Stimulated activated CD4-positive, alpha-beta T cell treated with anti-CD3 and anti-CD28 coated beads, Interleukin-4, amount 100 ng/mL, for 1 hour (primary cell): ENCODE data around the gene TOR2A.
A peak's percentile ranks its signal among the peaks of the same experiment; 100 is the strongest.

ENCODE experiments used
- DNase-seq: peaks from one replicate; pipeline ENCODE4 v3.0.0-alpha.2; 2020

The TOR2A gene

DNA sequence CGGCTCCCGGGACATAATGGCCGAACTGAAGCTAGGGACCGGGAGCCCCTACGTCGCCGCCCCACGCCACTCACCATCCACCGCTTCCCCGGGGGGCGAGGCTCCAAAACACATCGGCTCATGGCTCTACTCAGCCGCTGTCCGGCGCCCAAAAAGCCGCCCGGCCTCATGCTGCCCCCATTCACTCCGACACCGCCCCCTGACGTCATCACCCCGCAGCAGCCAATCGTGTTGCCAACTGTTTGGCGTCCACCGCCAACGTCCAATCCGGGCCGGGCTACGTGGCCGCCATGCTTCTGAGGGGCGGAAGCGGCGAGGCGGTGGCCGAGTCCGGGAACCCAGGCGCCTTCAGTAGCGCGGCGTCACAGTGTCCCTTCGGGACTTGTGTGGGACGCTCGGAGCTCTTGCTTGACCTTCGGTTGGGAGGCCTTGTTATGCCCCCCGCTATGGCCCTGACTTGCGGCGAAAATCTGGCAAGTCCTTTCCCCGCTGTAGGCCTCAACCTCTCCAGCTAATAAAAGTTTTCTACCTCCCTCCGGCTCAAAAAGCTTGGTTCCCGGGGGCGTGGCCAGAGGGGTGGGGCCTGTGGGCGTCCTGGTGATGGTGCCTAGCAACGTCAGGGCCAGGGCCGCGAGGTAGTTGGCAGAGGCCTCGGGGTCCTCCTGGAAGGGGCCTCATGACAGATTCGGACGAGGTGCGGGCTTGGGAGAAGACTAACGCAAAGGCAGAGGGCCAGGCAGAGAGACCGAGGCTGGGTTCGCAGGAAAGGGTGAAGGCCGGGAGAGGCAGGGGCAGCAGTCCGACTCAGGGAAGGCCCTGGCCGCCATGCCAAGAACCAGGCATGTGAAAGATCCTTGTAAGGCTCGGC, 19.4 kb downstream of the TOR2A start, which contains the start of the genes PTRH1 and TTC16:
Gene PTRH1 (minus strand): TSS at position 194 of the 868 bp plus-strand sequence. CDS start 24 bp downstream, at position 170.
Gene TTC16 (plus strand): TSS at position 610 of the 868 bp plus-strand sequence. CDS start 67 bp downstream, at position 677.
- peak; percentile 98 for DNase-seq

GRCh38 chr9:127714951-127715469, 20.1 kb downstream of the TOR2A start:
- peak; percentile 13 for DNase-seq

- no peak for DNase-seq
Measured at GRCh38 chr9:127714020-127714750, 20.9 kb downstream of the TOR2A start.

GRCh38 chr9:127712867-127713266, 22.2 kb downstream of the TOR2A start:
- no peak for DNase-seq

GRCh38 chr9:127712371-127712770, 22.7 kb downstream of the TOR2A start:
- no peak for DNase-seq

GRCh38 chr9:127711831-127712274, 23.2 kb downstream of the TOR2A start:
- DNase-seq: no peak

DNA sequence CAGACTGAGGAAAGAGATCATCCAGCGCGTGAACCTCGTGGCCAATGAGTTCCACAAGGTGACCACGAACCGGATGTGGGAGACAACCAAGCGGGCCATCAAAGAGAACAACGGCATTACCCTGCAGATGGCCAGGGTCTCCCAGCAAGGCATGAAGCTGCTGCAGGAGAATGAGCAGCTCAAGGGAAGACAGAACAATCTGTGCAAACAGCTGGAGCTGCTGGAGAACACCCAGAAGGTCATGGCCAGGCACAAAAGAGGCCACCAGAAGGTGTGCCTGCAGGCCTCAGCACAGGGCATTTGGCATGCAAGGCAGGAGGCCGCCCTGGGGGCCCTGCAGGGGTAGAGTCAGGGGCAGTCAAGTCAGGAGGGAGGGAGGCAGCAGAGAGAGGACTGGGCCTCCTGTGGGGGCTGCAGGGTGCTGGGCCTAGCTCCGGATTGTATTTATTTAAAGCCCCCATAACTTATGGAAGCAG, 23.8 kb downstream of the TOR2A start:
- no peak for DNase-seq

- DNase-seq: no peak
Measured at GRCh38 chr9:127710204-127710783, 24.8 kb downstream of the TOR2A start.

GRCh38 chr9:127708952-127709587, 26.0 kb downstream of the TOR2A start:
- DNase-seq: no peak

GRCh38 chr9:127707766-127708165, 27.3 kb downstream of the TOR2A start:
- DNase-seq: no peak

- DNase-seq: no peak
Measured at GRCh38 chr9:127706836-127707241, 28.3 kb downstream of the TOR2A start, which contains the start of gene CFAP157. Gene CFAP157, plus strand, starts transcription at chr9:127706988. Its CDS starts 44 bp downstream, at chr9:127707032.

DNA sequence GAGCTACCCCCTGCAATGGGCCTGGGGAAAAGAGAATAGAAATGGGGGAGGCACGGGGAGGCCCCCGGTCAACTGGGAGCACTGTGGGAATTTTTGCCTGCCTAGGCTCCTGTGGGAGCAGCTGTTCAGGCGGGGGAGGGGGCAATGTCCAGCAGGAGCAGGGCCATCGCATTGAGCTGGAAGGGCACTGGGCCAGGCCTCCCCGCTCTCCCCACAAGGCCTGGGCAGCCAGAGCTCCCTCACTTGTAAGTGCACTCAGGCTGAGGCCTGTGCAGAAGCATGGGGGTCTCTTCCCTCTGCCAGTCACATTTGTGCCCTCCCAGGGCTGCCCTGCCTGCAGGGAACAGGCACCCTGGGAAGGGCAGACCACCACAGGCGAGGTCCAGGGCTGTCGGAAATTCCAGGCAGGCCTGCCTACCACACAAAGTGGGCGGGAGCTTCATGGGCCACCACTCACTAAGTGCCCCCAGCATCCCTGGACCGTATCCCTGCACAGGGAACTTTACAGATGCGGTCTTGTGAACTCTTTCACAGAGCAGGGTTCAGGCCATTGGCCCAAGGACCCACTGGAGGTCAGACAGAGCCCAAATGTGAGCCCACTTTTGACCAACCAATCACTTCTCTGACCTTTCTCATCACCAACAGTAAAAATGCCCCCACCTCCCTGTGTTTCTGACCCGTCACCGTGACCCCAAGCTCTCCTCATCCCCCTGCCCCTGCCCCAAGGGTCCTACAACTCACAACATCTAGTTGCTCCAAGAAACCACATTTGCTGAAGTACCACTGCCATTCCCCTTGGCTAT, 29.3 kb downstream of the TOR2A start:
- no peak for DNase-seq

DNA sequence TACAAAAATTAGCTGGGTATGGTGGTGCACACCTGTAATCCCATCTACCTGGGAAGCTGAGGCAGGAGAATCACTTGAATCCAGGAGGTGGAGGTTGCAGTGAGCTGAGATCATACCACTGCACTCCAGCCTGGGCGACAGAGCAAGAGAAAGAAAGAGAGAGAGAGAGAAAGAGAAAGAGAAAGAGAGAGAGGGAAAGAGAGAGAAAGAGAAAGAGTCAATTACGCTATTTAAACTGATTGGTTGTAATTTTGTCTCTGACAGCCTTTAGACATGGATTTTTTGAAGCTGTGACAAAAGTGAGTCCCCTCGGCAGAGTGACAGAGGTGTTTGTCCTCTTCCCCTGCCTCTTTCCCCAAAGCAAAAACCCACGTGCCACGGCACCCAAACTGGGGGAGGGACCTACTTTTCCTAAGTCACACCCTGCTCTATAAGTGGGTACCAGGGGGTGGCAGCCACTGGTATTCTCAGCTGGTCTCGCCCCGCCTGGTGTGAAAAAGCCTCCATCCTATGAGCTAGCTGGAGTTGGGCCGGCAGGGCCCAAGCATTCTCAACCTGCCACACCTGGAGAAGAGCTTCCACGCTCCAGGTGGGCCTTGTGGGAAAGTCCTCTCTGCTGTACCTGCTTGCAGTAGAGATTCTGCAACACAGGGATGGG, 31.7 kb downstream of the TOR2A start:
- DNase-seq: no peak

DNA sequence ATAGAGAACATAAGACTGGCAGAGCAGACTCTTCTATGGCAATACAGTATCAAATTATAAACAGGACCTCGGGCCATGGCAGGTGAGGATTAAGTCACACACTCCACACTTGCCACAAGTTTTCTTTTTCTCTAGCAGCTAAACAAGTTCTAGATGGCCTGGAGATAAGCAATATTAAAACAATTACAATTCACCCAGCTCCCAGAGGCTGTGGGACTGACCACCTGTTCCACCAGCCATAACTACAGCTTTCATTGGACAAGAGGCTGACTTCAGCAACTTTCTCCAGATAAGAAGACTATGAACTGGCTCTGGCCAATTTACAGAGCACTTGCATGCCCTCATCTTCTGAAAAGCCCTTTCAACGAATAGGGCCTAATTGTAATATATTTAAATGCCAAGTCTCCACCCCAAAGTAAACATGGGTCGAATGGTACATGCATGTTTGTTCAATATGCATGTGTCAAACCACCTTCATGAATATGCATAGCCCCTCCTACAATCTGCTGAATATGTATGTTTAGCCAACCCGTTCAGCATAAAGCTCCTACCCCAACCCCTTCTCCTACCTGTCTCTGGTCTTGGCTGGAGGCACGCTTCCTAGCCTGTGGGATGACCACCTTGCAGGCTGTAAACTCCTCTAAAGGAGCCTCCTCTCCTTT, 34.4 kb downstream of the TOR2A start:
- DNase-seq: no peak

DNA sequence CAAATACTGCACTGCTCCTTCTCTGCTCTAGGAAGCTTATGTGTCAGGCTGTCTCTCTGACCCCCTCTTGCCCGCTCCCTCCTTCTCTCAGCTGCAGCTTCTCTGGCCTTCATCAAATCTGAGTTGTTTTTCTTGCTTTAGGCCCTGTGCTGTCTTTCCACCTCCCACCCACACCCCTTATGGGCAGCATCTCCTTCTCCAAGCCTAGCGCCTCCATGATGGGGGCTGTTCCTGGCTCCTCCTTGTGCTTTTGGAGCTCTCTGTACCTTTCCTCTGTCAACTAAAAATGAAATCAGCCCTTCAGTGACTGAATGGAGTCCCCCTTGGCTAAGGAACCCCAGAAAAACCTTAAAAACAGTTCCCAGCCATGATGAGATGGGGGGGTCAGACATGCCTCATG, 35.0 kb downstream of the TOR2A start:
- no peak for DNase-seq

DNA sequence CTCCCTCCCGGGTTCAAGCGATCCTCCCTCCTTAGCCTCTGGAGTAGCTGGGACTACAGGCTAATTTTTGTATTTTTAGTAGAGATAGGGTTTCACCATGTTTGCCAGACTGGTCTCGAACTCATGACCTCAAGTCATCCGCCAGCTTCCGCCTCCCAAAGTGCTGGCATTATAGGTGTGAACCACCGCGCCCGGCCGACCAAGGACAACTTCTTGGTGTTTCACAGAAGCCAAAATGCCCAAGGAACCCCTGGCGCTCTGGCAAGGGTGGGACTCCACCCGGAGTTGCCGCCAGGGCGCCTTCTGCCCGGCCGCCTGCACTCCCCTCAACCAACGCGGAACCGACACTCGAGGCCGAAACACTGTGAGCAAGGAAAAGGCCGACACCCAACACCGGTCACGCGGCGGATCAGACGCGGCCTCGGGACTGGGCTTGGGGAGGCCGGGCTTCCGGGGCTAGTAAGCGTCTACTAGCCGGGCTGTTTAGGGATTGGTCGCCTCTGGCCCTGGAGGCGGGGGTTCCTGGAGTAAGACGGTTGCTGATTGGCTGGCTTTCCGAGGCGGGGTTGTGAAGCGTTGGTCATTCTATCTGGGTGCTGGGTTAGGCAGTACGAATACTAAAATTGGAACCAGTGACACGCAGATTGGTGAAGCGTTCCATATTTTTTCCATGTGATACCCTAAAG, 36.0 kb downstream of the TOR2A start:
- DNase-seq: peak; percentile 84

- DNase-seq: no peak
Measured at GRCh38 chr9:127698386-127698785, 36.7 kb downstream of the TOR2A start.

- DNase-seq: no peak
Measured at GRCh38 chr9:127697575-127697974, 37.5 kb downstream of the TOR2A start.

- DNase-seq: no peak
Measured at GRCh38 chr9:127694890-127695720, 40.0 kb downstream of the TOR2A start.
